Right cardiac atrium (tissue), 5 donors: Measurements from ENCODE around the gene PRIM2. TPM values are rescaled to one million over a fixed set of nuclear protein-coding genes. Genes with fewer than 3 reads are reported as not detected.
"Not testable (repeated sequence)": the region's sequence is repeated elsewhere in the genome, so short reads cannot be mapped to it uniquely, and the experiment has no call there.

Experiments
- ATAC-seq, 2 donors: fragments of 200-7000 bp; cut with Tn5 transposase; one replicate each; pipeline versions ENCODE4 v1.8.0 to v1.9.1; 2020; ENCODE audit warnings: moderate library complexity in 2 of 2, mild to moderate bottlenecking in 1 of 2
- DNase-seq, 3 donors: peaks; one replicate each; pipeline ENCODE4 v3.0.0-alpha.2; 2020
- H3K27ac ChIP-seq: one replicate; pipeline ENCODE4 v1.5.1; 2013; ENCODE audit warnings: mild to moderate bottlenecking, low read length, control low read depth, moderate library complexity
- H3K27me3 ChIP-seq: one replicate; pipeline ENCODE4 v1.6.1; 2013; ENCODE audit not compliant: control insufficient read depth, insufficient read depth
- H3K4me1 ChIP-seq: one replicate; pipeline ENCODE4 v1.6.1; 2013; ENCODE audit warnings: low read length; ENCODE audit not compliant: control insufficient read depth, insufficient read depth
- H3K4me3 ChIP-seq: one replicate; pipeline ENCODE4 v1.5.1; 2013; ENCODE audit warnings: low read length, control low read depth
- H3K9me3 ChIP-seq: one replicate; pipeline ENCODE4 v1.6.1; 2013; ENCODE audit warnings: low read length; ENCODE audit not compliant: control insufficient read depth
- WGBS: extraction: QIAGEN DNeasy Blood & Tissue Kit; methylation state at CpG from one replicate; pipeline ENCODE4 v1.1.7; 2013; 5-methylcytosine and 5-hydroxymethylcytosine counted together
- intact Hi-C, 4 donors: fragments of 100-400 bp; cut with DNase I; formaldehyde crosslinking; loops; one replicate each; pipeline versions ENCODE4 v1.11.0 to v1.14.0; 2022 to 2023
- polyA plus RNA-seq: library from polyadenylated mRNA; stranded (reverse); fragments of 200-250 nt; gene quantifications from one replicate; pipeline ENCODE4 v1.2.3, GENCODE V29; 2013
- total RNA-seq, 4 donors: library from RNA; stranded (reverse); fragmentation: NEBNext Ultra II Directional; extraction: Animal tissue kit (Norgen Biotek cat#: 25700); gene quantifications; one replicate each; pipeline ENCODE4 v1.2.1, GENCODE V29; 2021
- donor health status: healthy with polysubstance abuse.
- donor health status: DM: no; HTN: yes; CAD: no.
- donor health status: DM: no; HTN: no; CAD: no.
- donor health status: DM: no; HTN: yes; CAD: no; lungs with severe emphysema.
- donor health status: DM: yes; HTN: yes; CAD: no.

The PRIM2 gene
- total and polyA plus RNA-seq, 5 donors, result 3.1 to 6.7 (median 4.8) TPM

DNA sequence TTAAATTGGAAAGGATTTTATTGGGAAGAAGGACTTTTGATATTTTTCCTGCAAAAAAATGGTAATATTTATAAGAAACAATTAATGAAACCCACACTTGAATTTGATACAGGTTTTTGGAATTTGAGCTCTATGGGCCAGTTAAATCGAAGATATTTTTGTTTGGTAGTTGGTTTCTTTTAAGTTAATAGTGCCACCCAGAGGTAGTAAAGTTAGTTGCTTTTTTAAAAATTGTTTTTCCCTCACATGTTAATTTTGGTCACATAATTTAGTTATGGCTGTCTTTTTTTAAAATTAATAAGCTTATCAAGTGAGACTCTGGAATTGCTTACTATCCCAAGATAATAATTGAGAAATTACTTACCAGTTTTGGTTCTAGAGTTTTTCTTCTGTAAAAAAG lies 7.1 kb downstream of the PRIM2 start:
- no peak for ATAC-seq
- Histone ChIP-seq H3K27ac (no peak overlapping the region), H3K4me3 (no peak overlapping the region), H3K9me3 (no peaks in the 10 kb centered on the region), H3K27me3 (no peaks in the 10 kb centered on the region), H3K4me1 (no peaks in the 10 kb centered on the region)
- WGBS, result 0% methylated on average over 1 of the region's 1 CpG
- intact Hi-C loops, result loop anchor here in 1 of 4 donors (5.0 kb wide), 1 partner anchor 422 kb away; no protein-coding TSS in a partner anchor
- DNase-seq, result no peak

DNA sequence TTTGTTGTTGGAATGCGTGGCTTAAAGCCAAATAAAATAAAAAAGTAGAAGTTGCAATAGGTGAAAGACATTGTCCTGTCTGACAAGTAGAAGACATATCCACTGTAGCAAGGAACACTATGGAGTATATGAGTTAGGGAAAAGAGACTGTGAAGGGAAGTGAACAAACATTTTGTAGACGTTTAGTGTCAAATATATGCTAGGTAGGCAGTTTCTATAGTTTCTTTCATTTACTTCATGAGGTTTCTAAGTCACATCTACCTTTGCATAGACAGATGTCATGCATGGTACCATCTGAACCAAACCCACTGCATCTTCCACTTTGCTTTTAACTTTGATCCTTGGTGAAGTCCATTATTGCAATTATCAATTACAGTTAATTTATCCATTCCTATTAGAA lies 9.9 kb downstream of the PRIM2 start:
- Histone ChIP-seq H3K4me3 (no peak overlapping the region), H3K27ac (no peak overlapping the region), H3K27me3 (no peaks in the 10 kb centered on the region), H3K4me1 (no peaks in the 10 kb centered on the region), H3K9me3 (no peaks in the 10 kb centered on the region)
- 94% methylated on average over 2 of the region's 2 CpGs for WGBS
- intact Hi-C loops, result no loop called here
- DNase-seq, result no peak
- ATAC-seq, result no peak

DNA sequence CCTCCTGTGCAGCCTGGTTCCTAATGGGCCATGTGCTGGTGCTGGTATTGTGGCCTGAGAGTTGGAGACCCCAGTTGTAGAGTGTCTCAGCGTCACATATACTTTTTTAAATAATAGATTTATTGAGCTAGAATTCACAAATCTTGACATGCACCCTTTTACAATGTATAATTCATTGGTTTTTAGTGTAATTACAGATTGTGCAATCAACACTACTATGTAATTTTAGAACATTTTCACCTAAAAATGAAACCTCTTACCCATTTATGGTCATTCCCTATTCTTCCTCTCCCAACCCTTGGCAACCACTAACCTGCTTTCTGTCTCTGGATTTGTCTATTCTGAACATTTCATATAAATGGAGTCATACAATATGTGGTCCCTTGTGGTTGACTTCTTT lies 10.6 kb downstream of the PRIM2 start:
- Histone ChIP-seq H3K4me3 (no peak overlapping the region), H3K27me3 (no peaks in the 10 kb centered on the region), H3K4me1 (no peaks in the 10 kb centered on the region), H3K27ac (no peak overlapping the region), H3K9me3 (no peaks in the 10 kb centered on the region)
- intact Hi-C loops, result no loop called here
- ATAC-seq (no peak), DNase-seq (no peak)
- 95% methylated on average over 1 of the region's 1 CpG for WGBS

DNA sequence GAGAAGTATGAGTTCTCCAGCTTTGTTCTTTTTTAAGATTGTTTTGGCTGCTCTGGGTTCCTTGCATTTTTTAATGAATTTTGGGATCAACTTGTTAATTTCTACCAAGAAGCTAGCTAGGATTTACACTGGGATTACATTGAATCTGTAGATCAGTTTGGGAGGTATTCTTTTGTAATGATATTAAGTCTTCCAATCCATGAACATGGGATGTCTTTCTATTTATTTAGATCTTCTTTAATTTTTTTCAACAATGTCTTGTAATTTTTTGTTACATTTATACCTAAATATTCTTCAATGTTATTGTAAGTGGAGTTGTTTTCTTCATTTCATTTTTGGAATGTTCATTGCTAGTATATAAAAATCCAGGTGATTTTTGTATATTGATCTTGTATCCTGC lies 12.5 kb downstream of the PRIM2 start:
- Histone ChIP-seq H3K27me3 (no peaks in the 10 kb centered on the region), H3K9me3 (no peaks in the 10 kb centered on the region), H3K27ac (no peak overlapping the region), H3K4me3 (no peak overlapping the region), H3K4me1 (no peaks in the 10 kb centered on the region)
- DNase-seq (no peak), ATAC-seq (no peak)
- intact Hi-C loops, result no loop called here

DNA sequence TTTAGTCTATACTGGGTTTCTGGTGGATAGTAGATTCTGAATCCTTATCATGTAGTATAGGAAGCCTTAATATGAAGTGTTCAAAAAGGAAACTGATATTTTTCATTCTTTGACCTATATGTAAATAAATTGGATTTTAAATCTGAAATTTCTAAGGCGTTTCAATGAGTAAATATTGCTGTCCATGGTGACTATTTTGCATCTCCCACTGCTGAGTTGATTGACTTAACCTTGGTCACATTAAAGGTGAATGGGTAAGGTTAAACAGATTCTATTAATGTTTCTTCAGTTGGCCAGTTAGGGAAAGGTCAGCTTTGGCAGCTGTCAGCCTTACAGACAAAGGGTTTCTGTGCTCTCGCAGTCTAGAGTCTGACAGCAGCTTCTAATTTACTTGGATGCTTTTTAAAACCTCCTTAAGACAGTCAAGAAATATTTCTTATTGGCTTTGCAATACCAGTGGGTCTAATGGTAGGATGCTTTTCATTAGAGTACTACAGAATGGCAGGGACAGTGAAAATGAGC lies 24.8 kb downstream of the PRIM2 start:
- no peak for ATAC-seq
- Histone ChIP-seq H3K27ac (no peak overlapping the region), H3K4me3 (no peak overlapping the region), H3K9me3 (no peaks in the 10 kb centered on the region), H3K27me3 (no peaks in the 10 kb centered on the region), H3K4me1 (no peaks in the 10 kb centered on the region)
- 73% methylated on average over 2 of the region's 2 CpGs for WGBS
- no peak for DNase-seq
- intact Hi-C loops, result no loop called here

DNA sequence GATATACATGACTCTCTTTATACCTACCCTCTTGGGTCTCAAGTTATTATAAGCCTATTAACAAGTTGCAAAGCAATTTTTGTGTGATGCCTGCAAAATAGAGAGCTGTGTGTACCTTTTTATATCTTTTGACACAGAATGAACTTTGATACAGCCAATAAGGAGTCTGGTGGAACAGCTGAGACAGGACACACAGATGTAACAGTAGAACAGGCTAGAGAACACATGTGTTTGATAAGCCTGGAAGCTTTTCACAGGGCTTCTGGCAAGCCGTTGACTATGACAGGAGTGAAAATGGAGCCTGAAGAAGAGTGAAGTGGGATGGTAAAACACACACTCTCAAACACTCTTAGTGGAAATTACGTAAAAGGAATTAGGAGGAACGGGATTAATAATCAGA lies 25.9 kb downstream of the PRIM2 start:
- intact Hi-C loops, H3K4me1 ChIP-seq, H3K27ac ChIP-seq, DNase-seq, H3K27me3 ChIP-seq, H3K4me3 ChIP-seq, ATAC-seq, H3K9me3 ChIP-seq: not testable (repeated sequence)
- WGBS, result 81% methylated on average over 3 of the region's 3 CpGs

DNA sequence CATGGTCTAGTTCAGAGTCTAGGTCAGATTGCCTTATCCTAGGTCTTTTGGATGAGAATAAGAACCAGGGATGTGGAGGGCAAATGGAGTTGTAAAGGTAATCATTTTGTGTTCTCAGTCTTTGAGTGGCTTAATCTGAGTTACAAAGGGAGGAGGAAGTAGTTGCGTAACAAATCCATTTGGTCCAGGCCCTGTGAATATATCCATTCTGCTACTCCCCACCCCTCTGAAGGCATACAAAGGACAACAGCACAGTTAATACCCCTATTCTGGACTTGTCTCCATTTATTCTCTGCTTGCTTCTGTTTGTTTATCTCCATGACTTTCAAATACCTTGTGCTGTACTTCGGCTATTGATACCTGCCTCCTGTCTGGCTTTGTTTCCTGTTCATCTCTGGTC lies 29.3 kb downstream of the PRIM2 start:
- ATAC-seq, H3K9me3 ChIP-seq, H3K27ac ChIP-seq, DNase-seq, intact Hi-C loops, H3K4me3 ChIP-seq, H3K27me3 ChIP-seq, H3K4me1 ChIP-seq: not testable (repeated sequence)
- WGBS, result 96% methylated on average over 2 of the region's 2 CpGs

DNA sequence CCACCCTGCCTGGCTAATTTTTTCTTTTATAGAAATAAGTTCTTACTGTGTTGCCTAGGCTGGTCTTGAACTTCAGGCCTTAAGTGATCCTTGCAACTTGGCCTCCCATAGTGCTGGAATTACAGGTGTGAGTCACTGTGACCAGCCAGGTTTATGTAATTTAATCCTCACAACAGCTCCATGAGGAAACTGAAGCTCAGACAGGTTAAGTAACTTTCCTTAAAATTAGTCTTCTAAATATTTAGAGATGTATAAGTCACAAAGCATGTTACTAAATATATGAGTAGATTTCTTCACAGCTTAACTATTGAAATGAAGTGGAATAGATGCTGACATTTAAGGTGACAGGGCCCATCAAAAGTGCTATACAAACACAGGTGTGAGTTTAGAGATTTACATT lies 30.2 kb downstream of the PRIM2 start:
- H3K27me3 ChIP-seq, ATAC-seq, intact Hi-C loops, H3K9me3 ChIP-seq, H3K27ac ChIP-seq, H3K4me1 ChIP-seq, DNase-seq, H3K4me3 ChIP-seq: not testable (repeated sequence)

DNA sequence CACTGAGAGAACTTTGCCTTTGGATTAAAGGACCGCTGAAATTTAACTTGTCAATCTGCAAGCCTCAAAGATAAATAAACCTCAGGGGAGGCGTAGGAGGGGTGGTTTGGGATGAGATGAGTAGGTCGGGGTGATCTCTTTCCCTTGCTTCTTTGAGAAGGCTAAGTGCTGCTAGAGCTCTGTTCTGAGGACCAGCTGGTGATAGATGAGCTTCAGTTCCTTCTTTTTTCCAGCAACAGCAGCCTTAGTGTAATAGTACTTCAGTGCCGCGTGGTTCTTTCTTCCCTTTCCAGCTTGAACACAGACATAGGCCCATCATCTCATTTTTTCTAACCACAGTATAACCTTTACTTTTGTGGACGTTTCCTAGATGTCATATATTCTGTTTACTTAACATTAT lies 33.0 kb downstream of the PRIM2 start:
- H3K27ac ChIP-seq, H3K4me1 ChIP-seq, H3K4me3 ChIP-seq, H3K27me3 ChIP-seq, ATAC-seq, H3K9me3 ChIP-seq, DNase-seq, intact Hi-C loops: not testable (repeated sequence)
- 58% methylated on average over 6 of the region's 6 CpGs for WGBS

DNA sequence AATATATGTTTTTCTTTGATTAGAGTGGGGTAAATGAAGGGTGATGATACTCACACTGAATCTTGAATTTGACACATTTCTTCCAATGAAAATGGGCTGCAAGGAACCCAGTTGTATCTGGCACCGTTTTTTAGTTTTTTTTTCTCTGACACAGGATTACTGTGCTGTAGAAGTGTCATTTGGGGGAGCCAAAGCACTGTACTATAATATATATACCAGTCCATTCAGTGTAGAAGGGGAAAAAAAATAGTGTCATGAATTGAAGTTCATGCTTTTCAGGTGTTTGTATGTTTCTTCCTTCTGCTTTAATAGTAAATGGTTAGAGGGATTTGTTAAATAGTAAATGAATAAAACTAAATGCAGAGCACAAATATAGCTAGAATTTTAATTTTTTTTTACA lies 35.2 kb downstream of the PRIM2 start:
- DNase-seq, H3K27me3 ChIP-seq, H3K4me1 ChIP-seq, intact Hi-C loops, H3K27ac ChIP-seq, H3K9me3 ChIP-seq, ATAC-seq, H3K4me3 ChIP-seq: not testable (repeated sequence)
- 35% methylated on average over 1 of the region's 1 CpG for WGBS

DNA sequence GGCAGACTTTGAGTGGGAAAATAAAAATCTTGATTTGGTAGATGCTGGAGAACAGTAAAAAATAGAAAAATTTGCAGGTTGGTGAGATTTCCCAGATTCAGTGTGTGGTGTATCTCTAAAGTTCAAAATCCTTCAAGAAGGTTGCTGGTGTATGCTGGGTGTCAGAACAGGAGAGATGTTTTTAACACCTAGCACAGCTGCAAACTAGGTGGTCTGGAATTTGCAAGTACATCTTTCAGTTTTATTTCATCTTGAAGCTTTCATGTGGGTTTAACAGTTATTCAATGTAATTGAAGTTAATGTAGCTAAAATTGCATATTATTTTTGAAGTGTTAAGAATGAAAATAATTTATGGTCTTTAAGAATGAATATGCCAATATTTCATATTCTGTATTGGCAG lies 40.9 kb downstream of the PRIM2 start:
- H3K4me3 ChIP-seq, intact Hi-C loops, H3K27me3 ChIP-seq, ATAC-seq, DNase-seq, H3K4me1 ChIP-seq, H3K27ac ChIP-seq, H3K9me3 ChIP-seq: not testable (repeated sequence)

DNA sequence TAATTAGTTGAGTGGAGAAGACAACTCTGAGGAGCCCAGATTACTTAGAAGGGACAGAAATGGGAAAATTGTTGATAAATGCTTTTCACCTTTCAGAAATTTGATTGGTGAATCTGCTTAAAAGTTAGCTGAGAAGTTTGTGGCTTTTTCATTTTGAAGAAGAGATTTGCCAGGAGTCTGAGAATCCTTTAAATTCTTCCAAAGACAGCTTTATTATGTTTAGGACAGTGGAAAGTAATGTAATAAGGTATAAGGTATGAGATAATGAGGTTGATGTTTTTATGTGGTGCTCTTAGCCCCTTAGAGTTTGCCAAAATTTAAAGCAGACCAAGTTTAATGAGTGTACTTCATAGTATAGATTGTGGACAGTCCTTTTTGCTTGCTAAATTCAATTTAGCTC lies 42.3 kb downstream of the PRIM2 start:
- ATAC-seq, intact Hi-C loops, H3K4me1 ChIP-seq, H3K4me3 ChIP-seq, H3K27me3 ChIP-seq, H3K9me3 ChIP-seq, DNase-seq, H3K27ac ChIP-seq: not testable (repeated sequence)
